ENCODE measurements around the gene HS3ST5.

GRCh38 chr6:114194362-114195026, 148.3 kb downstream of the HS3ST5 start:
- TF ChIP-seq CTCF (IDR thresholded peaks at IDR 0.05) (no peak), POLR2A (IDR thresholded peaks at IDR 0.05) (no peak)
